ENCODE results near the gene TMEM179B. TPM values are rescaled to one million over a fixed set of nuclear protein-coding genes. Genes with fewer than 3 reads are reported as not detected.

Gene TMEM179B
- total and polyA plus RNA-seq, 2 of the 13 experiments (the other 11 are each of a cell fraction or from before 2014, with no cell fraction given) = 24.8 to 25.7 TPM

- TF ChIP-seq ZNF747 (CRISPR knock-in tag; IDR thresholded peaks at IDR 0.05; ENCODE audit: borderline replicate concordance) = 0 out of 2 replicates have a peak, but pooled peaks have one; percentile 68
- 0 out of 2 replicates have a peak, but pooled peaks have one; percentile 32 for TF ChIP-seq ZNF354B (CRISPR knock-in tag; IDR thresholded peaks at IDR 0.05)
- TF ChIP-seq MAZ (IDR thresholded peaks at IDR 0.05; ENCODE audit: borderline replicate concordance, low read depth, low read length) = peak; percentile 45; the same call in 1 of the 2 replicates
- TF ChIP-seq MAZ (CRISPR knock-in tag; IDR thresholded peaks at IDR 0.05; ENCODE audit: low read depth) = peak; percentile 78
- TF ChIP-seq ZNF34 (CRISPR knock-in tag; IDR thresholded peaks at IDR 0.05; ENCODE audit: borderline replicate concordance) = peak; percentile 74; the same call in 1 of the 2 replicates
- peak; percentile 90 for TF ChIP-seq ZNF605 (CRISPR knock-in tag; IDR thresholded peaks at IDR 0.05)
- TF ChIP-seq JUNB (CRISPR knock-in tag; IDR thresholded peaks at IDR 0.05; ENCODE audit: borderline replicate concordance) = peak; percentile 47; the same call in 1 of the 2 replicates
- no peak for TF ChIP-seq ZNF75D (CRISPR knock-in tag; IDR thresholded peaks at IDR 0.05; ENCODE audit: borderline replicate concordance)
- 0 out of 2 replicates have a peak, but pooled peaks have one; percentile 82 for TF ChIP-seq ZBTB3 (CRISPR knock-in tag; IDR thresholded peaks at IDR 0.05; ENCODE audit: borderline replicate concordance, low read depth)
- peak; percentile 76 for TF ChIP-seq GATAD2A (CRISPR knock-in tag; IDR thresholded peaks at IDR 0.05)
- no peak for TF ChIP-seq ZSCAN25 (CRISPR knock-in tag; IDR thresholded peaks at IDR 0.05)
- no peak for TF ChIP-seq IKZF1 (IDR thresholded peaks at IDR 0.05)
- peak; percentile 44; the same call in 1 of the 2 replicates for TF ChIP-seq FOXC1 (CRISPR knock-in tag; IDR thresholded peaks at IDR 0.05; ENCODE audit: borderline replicate concordance)
- TF ChIP-seq MEF2D (CRISPR knock-in tag; IDR thresholded peaks at IDR 0.05) = peak; percentile 31; the same call in 1 of the 2 replicates
- no peak; the same call in 1 of the 2 replicates for TF ChIP-seq ZBTB33 (CRISPR knock-in tag; IDR thresholded peaks at IDR 0.05)
- TF ChIP-seq HNRNPH1 (optimal IDR thresholded peaks at IDR 0.05; ENCODE audit: low read depth, low read length) = no peak
- TF ChIP-seq MIER3 (CRISPR knock-in tag; IDR thresholded peaks at IDR 0.05; ENCODE audit: borderline replicate concordance) = peak; percentile 77; the same call in 1 of the 2 replicates
- TF ChIP-seq HOXA5 (CRISPR knock-in tag; IDR thresholded peaks at IDR 0.05) = peak; percentile 88; the same call in 1 of the 2 replicates
- peak; percentile 82; the same call in 1 of the 2 replicates for TF ChIP-seq SALL1 (CRISPR knock-in tag; IDR thresholded peaks at IDR 0.05)
- peak; percentile 30; the same call in 1 of the 2 replicates for TF ChIP-seq NFYB (CRISPR knock-in tag; IDR thresholded peaks at IDR 0.05)
- peak; percentile 91 for TF ChIP-seq ZNF687 (CRISPR knock-in tag; IDR thresholded peaks at IDR 0.05)
Measured at GRCh38 chr11:62839050-62839945, 52.1 kb downstream of the TMEM179B start, which contains the start of gene WDR74 (continued).
